ENCODE measurements around the gene P3H1. TPM values are rescaled to one million over a fixed set of nuclear protein-coding genes. Genes with fewer than 3 reads are reported as not detected.

P3H1 gene
- total and polyA plus RNA-seq, 12 donors = 23.7 to 178 (median 46.8) TPM

DNA sequence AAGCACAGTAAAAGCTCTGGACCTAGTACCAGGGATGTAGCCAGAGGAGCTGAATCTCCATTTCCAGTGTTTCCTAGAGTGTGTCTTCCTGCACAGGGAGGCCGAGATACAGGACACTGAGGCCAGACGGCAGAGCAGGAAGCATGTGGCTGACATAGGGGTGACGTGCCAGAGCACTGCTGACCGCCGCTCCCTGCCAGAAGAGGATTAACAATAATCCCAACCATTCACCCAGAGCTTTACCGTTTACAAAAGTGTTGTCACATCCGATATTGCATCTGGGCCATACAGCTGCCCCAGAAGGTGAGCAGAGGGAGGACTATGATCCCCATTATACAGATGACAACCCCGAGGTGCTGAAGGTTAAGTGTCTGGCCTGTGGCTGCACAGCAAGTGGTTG, 21.0 kb downstream of the P3H1 start:
- peak in 1 of 7 donors; percentile 11 for DNase-seq
- TF ChIP-seq POLR2A (IDR thresholded peaks at IDR 0.05) = no peak
- TF ChIP-seq, protein P1, sequence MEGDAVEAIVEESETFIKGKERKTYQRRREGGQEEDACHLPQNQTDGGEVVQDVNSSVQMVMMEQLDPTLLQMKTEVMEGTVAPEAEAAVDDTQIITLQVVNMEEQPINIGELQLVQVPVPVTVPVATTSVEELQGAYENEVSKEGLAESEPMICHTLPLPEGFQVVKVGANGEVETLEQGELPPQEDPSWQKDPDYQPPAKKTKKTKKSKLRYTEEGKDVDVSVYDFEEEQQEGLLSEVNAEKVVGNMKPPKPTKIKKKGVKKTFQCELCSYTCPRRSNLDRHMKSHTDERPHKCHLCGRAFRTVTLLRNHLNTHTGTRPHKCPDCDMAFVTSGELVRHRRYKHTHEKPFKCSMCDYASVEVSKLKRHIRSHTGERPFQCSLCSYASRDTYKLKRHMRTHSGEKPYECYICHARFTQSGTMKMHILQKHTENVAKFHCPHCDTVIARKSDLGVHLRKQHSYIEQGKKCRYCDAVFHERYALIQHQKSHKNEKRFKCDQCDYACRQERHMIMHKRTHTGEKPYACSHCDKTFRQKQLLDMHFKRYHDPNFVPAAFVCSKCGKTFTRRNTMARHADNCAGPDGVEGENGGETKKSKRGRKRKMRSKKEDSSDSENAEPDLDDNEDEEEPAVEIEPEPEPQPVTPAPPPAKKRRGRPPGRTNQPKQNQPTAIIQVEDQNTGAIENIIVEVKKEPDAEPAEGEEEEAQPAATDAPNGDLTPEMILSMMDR (IDR thresholded peaks at IDR 0.05) = no peak
- Histone ChIP-seq H3K36me3 (replicated peaks in 1 of 2) (peaks cover 0 to 18% of the 10 kb centered on the region in 2 donors), H3K27ac (no peak overlapping the region), H3K4me3 (no peak overlapping the region), H3K27me3 (no peaks in the 10 kb centered on the region), H3K4me1 (replicated peaks in 1 of 2) (peaks cover 9 to 15% of the 10 kb centered on the region in 2 donors), H3K9me3 (replicated peaks in 1 of 3) (no peaks in the 10 kb centered on the region)
- intact Hi-C loops (cut with DNase I) = loop anchor here (5.0 to 10.0 kb wide), 2 partner anchors 169 to 171 kb away; no protein-coding TSS in a partner anchor
- WGBS, 4 donors = 85 to 89% (median 87%) methylated on average over 6 to 8 of the region's 8 CpGs

DNA sequence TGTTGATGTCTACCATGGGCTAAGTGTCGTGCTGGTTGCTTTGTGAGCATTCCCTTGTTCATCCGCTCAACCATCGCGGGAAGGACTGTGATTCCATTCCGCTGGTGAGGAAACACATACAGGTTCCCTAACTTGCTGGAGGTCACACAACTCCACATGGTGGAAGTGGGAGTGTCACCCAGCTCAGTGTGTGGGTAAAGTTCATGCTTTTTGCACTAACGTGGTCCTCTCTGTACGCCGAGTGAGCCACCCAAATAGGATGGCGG, 22.7 kb downstream of the P3H1 start:
- Histone ChIP-seq H3K4me3 (no peak overlapping the region), H3K36me3 (replicated peaks in 1 of 2) (peaks cover 0 to 10% of the 10 kb centered on the region in 2 donors), H3K4me1 (replicated peaks in 1 of 2) (peaks cover 9% of the 10 kb centered on the region in 2 donors), H3K9me3 (replicated peaks in 1 of 3) (no peaks in the 10 kb centered on the region), H3K27ac (no peak overlapping the region), H3K27me3 (no peaks in the 10 kb centered on the region)
- intact Hi-C loops (cut with DNase I) = loop anchor here in 1 of 2 donors (10.0 kb wide), 1 partner anchor 169 kb away; no protein-coding TSS in a partner anchor
- WGBS, 4 donors = 92 to 95% (median 93%) methylated on average over 9 of the region's 9 CpGs
- TF ChIP-seq POLR2A (IDR thresholded peaks at IDR 0.05) = no peak
- DNase-seq = peak in 1 of 7 donors; percentile 8

DNA sequence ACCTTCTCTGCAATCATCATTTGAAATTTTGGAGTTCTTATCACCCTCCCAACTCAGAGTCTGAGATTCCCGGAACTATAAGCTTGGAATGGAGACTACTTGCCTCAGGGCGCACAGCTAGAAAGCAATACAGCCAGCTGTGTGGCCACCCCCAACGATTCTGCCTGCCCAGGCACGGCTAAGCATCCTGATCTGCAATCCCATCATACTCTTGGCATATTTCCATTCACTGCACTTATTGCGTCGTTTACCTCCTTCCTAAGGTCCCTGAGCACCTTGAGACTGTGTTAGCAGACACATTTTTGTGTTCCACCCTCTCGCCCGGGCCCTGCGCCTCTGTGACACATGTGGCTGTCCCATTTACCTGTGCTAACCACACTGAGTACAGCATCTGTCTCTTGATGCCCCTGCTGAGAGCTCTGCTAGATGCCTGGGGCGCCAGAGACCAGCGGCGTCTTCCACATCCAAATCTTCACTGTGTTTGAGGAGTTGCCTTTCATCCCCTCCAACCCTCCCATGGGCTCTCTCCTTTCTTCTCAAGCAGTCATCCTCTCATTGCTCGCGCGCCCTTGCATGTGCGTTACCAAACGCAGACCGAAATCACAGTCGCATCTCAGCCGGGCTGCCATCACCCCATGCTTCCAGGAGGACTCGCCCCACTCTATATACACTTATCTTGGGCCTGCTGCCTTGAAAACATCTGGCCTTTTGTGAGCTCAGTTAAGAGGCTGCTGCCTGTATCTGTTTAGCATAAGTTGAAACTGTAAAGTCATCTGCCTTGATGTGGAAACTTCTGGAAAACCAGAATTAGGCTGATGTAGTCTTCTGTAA, 23.3 kb downstream of the P3H1 start:
- Histone ChIP-seq H3K4me1 (replicated peaks in 1 of 2) (peaks cover 4% of the 10 kb centered on the region in 2 donors), H3K27ac (no peak overlapping the region), H3K4me3 (no peak overlapping the region), H3K27me3 (no peaks in the 10 kb centered on the region), H3K9me3 (replicated peaks in 1 of 3) (no peaks in the 10 kb centered on the region), H3K36me3 (replicated peaks in 1 of 2) (peaks cover 0 to 10% of the 10 kb centered on the region in 2 donors)
- intact Hi-C loops (cut with DNase I) = loop anchor here in 1 of 2 donors (10.0 kb wide), 1 partner anchor 169 kb away; no protein-coding TSS in a partner anchor
- peak in 2 of 7 donors; percentile 7 to 11 for DNase-seq
- WGBS, 4 donors = 83 to 90% (median 86%) methylated on average over 21 of the region's 21 CpGs
- no peak for TF ChIP-seq POLR2A (IDR thresholded peaks at IDR 0.05)
- TF ChIP-seq, protein P1 (IDR thresholded peaks at IDR 0.05) = no peak

DNA sequence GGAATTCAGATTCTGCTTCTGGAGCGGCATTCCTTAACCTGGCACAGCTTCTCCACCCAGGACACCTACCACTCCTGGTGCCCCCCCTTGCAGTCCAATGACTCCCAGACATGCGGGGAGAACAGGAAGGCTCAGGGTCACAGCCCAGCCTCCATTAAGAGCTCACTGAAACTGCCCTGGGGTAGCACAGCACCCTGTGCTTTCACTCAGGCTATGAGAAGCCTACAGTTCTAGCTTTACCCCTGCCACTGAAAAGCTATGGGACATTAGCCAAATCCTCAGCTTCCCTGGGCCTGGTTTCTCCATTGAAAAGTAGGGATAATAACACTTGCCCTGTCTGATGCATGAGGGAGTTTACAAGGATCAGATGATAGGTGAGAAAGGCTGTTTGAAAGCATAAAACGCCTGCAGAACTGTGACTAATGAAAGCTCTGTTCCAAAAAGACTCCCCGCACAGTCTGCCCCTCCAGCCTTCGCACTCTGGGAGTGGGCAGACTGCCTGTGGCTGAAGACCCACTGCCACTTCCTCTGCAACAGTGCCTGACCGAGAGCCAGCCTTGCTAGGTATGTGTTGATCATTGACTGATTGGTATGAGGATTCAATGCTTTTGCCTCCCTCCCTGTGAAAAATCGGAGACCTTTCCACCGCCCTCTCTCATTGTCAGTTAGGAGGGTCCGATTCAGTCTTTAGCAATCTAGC, 24.1 kb downstream of the P3H1 start:
- Histone ChIP-seq H3K27ac (no peak overlapping the region), H3K27me3 (no peaks in the 10 kb centered on the region), H3K4me3 (no peak overlapping the region), H3K4me1 (replicated peaks in 1 of 2) (no peaks in the 10 kb centered on the region), H3K36me3 (replicated peaks in 1 of 2) (peaks cover 0 to 10% of the 10 kb centered on the region in 2 donors), H3K9me3 (replicated peaks in 1 of 3) (no peaks in the 10 kb centered on the region)
- intact Hi-C loops (cut with DNase I) = loop anchor here in 1 of 2 donors (10.0 kb wide), 1 partner anchor 168 kb away; no protein-coding TSS in a partner anchor
- WGBS, 4 donors = 84 to 91% (median 88%) methylated on average over 9 of the region's 9 CpGs
- TF ChIP-seq POLR2A (IDR thresholded peaks at IDR 0.05) = no peak
- TF ChIP-seq, protein P1 (IDR thresholded peaks at IDR 0.05) = no peak
- no peak for DNase-seq

Data from adrenal gland (tissue), 12 donors.